Islet precursor cell (in vitro differentiated cells): Measurements from ENCODE around the gene ZSWIM5.
"Not testable (repeated sequence)": the region's sequence is repeated elsewhere in the genome, so short reads cannot be mapped to it uniquely, and the experiment has no call there.

Experiments
- DNase-seq: peaks from one replicate; pipeline ENCODE4 v3.0.0-alpha.2; 2018

ZSWIM5 gene

DNA sequence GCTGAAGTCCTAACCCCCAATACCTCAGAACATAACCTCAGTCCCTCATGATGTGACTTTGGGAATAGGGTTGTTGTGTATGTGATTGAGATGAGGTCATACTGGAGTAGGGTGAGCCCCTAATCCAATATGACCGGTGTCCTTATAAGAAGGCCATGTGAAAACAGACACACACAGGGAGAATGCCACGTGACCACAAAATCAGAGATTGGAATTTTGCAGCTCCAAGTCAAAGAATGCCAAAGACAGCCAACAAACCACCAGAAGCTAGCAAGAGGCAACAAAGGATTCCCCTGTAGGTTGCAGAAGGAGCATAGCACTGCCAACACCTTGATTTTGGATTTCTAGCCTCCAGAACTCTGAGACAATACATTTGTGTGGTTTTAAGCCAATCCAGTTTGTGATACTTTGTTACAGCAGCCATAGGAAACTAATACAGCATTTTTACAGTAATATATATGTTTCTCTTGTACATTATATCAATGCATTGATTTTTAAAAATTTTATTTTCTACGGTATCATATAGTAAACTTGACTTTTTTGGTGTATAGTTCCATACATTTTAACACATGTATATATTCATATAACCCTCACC, 5.4 kb downstream of the ZSWIM5 start:
- peak; percentile 70 for DNase-seq

DNA sequence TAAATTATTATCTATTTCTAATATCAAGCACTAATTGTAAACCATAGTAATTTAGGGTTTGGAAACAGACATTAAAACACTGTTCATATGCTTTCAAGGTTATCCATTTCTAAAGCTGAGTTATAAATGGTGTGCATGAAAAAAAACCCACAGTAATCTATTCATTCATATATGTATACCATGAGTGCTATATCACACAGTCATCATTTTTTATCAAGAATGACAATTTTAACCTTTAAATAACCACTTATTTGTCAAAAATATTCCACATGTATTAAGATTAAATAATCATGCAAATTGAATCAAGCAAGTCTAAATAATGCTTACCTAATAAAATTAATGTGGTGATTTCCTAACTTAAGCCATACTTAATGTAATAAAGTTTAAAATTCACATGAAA, 6.0 kb downstream of the ZSWIM5 start:
- no peak for DNase-seq

DNA sequence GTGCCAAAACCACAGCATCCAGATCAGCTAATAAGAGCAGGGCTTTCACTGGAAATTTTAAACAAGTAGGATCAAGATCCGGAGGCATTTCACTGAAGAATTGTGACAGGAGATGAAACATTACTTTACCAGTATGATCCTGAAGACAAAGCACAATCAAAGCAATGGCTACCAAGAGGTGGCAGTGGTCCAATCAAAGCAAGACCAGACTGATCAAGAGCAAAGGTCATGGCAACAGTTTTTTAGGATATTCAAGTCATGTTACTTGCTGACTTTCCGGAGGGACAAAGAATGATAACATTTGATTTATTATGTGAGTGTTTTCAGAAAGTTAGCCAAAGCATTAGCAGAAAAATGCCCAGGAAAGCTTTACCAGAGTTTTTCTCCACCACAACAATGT, 8.2 kb downstream of the ZSWIM5 start:
- DNase-seq: no peak

DNA sequence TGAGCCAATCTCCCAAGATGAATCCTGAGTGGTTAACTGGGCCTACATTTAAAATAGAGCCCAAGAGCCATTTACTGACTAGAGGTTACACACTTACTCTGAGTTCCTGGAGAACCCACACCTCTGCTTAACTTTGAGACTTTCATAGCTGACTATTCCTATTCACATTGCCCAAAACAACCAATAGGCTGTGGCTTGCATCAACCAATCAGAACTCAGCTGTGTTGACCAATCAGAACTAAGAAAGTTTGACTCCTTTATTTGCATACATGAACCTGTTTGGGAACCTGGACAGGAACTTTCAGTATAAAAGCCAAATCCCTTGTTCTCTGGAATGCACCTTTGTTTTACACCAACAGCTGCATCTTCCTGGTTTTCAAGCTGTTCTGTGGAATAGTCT, 9.5 kb downstream of the ZSWIM5 start:
- DNase-seq: no peak

DNA sequence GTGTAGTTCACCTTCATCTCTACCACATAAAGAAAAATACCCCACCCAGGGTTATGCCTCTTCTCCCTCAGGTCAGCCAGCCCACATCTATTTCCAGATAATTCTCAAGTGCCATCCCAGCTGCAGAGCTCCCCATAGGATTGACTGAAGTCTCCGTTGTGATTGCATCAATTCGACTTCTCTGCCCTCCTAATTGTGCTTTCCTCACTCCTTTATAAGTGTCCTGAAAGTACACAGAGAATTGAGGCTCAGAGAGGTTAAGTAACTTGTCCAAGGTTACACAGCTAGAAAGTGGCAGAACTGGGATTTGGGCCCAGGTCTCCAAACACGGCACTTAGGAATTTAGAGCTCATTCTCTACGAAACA, 15.0 kb downstream of the ZSWIM5 start:
- DNase-seq: no peak

DNA sequence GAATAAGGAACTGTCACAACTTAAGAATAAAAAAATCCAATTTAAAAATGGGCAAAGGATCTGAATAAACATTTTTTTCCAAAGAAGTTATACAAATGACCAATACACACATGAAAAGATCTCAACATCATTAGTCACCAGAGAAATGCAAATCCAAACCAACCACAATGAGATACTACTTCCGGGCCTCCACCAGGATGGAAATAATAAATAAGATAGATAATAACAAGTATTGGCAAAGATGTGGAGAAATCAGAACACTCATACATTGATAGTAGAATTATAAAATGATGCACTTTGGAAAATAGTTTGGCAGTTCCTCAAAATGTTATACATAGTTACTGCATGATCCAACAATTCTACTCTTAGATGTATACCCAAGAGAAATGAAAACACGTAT, 18.7 kb downstream of the ZSWIM5 start:
- DNase-seq: no peak

DNA sequence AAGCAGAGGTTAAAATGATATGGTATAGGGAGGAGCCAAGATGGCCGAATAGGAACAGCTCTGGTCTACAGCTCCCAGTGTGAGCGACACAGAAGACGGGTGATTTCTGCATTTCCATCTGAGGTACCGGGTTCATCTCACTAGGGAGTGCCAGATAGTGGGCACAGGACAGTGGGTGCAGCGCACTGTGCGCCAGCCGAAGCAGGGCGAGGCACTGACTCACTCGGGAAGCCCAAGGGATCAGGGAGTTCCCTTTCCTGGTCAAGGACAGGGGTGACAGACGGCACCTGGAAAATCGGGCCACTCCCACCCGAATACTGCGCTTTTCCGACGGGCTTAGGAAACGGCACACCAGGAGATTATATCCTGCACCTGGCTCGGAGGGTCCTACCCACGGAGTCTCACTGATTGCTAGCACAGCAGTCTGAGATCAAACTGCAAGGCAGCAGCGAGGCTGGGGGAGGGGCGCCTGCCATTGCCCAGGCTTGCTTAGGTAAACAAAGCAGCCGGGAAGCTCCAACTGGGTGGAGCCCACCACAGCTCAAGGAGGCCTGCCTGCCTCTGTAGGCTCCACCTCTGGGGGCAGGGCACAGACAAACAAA, 26.4 kb downstream of the ZSWIM5 start:
- not testable (repeated sequence) for DNase-seq

DNA sequence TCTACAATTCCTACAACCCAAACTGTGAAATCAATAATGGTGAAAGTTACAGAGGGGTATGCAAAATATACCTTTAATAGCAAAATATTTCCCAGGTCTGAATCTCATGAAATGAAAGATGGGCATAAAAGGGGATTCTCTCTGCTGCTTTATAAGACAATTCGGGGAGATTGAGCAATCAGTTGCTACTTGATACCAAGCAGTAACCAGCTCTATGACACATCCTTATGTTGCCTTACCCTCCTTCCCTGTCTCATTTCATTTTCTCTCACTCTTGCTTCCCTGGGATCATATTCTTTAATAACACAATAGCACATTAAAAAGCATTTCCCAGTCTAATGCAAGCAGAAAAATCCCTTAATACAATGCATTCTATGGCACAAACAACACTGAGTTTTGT, 29.0 kb downstream of the ZSWIM5 start:
- no peak for DNase-seq

DNA sequence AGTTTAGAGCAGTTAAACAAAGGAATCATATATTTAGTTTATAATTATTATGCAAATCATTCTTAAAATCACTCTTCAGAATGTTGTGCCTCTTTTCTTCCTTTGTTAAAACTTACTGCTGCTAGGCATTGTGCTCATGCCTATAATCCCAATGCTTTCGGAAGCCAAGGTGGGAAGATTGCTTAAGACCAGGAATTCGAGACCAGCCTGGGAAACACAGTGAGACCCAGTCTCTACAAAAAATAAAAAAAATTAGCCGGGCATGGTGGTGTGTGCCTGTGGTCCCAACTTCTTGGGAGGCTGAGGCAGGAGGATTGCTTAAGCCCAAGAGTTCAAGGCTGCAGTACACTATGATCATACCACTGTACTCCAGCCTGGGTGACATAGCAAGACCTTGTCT, 33.6 kb downstream of the ZSWIM5 start:
- no peak for DNase-seq

DNA sequence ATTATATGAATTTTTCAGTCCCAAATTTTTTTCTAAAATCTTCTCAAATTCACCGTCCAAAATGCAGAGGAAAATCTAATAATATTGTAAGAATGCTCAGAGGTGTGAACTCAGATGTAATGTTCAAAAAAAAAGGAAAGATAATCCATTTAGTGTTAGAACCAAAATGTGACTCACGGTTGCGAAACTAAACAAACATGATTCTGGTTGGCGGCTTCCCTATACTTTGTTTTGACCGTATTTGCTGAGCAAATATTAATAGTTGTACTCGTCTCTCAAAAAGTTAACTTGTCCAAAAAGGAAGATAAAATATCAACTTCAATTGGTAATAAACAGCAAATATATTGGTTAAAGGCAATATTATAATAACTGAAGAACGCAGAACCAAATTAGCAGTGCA, 34.4 kb downstream of the ZSWIM5 start:
- DNase-seq: no peak

DNA sequence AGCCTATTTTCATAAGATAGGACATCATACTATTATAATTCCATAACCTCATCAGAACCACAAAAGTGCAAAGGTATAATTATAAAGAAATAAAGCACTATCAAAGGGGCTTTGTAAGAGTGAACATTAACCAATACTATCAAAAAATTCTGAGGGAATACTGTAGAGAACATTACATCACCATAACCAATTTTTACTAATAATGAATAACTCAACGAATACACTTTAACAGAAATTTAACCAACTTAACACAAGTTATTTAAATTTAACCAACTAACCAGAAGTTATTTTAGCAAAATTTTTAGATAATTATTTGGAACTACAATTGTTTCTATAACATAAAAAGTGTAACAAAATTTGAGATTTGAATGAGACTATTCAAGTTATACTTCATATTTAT, 34.8 kb downstream of the ZSWIM5 start:
- DNase-seq: no peak

DNA sequence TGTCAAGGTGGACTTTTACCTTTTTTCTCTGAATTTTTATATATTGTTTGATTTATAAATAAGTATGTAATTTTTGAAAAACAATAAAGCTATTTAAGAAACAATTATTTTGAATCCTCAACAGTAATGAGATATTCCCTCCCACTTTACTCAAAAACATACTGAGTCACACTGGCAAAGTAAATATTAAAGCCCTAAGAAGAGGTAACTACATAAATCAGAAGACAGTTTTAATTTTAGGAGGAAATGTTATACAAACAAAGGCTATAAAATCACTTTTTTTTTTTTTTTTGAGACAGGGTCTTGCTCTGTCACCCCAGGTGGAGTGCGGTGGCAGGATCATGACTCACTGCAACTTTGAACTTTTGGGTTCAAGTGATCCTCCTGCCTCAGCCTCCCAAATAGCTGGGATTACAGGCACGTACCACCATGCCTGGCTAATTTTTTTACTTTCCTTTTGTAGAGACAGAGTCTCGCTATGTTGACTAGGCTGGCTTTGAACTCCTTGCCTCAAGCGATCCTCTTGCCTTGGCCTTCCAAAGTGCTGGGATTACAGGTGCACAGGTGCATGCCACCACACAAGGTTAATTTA, 36.2 kb downstream of the ZSWIM5 start:
- no peak for DNase-seq

DNA sequence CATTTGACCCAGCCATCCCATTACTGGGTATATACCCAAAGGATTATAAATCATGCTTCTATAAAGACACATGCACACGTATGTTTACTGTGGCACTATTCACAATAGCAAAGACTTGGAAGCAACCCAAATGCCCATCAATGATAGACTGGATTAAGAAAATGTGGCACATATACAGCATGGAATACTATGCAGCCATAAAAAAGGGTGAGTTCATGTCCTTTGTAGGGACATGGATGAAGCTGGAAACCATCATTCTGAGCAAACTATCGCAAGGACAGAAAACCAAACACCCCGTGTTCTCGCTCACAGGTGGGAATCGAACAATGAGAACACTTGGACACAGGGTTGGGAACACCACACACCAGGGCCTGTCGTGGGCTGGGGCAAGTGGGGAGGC, 38.5 kb downstream of the ZSWIM5 start:
- not testable (repeated sequence) for DNase-seq

DNA sequence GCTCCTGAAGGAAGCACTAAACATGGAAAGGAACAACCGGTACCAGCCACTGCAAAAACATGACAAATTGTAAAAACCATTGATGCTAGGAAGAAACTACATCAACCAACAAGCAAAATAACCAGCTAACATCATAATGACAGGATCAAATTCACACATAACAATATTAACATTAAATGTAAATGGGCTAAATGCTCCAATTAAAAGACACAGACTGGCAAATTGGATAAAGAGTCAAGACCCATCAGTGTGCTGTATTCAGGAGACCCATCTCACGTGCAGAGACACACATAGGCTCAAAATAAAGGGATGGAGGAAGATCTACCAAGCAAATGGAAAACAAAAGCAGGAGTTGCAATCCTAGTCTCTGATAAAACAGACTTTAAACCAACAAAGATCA, 42.1 kb downstream of the ZSWIM5 start:
- DNase-seq: not testable (repeated sequence)

DNA sequence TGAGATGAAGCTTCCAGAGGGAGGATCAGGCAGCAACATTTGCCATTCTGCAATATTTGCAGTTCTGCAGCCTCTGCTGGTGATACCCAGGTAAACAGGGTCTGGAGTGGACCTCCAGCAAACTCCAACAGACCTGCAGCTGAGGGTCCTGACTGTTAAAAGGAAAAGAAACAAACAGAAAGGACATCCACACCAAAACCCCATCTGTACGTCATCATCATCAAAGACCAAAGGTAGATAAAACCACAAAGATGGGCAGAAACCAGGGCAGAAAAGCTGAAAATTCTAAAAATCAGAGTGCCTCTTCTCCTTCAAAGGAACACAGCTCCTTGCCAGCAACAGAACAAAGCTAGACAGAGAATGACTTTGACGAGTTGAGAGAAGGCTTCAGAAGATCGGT, 43.3 kb downstream of the ZSWIM5 start:
- not testable (repeated sequence) for DNase-seq

DNA sequence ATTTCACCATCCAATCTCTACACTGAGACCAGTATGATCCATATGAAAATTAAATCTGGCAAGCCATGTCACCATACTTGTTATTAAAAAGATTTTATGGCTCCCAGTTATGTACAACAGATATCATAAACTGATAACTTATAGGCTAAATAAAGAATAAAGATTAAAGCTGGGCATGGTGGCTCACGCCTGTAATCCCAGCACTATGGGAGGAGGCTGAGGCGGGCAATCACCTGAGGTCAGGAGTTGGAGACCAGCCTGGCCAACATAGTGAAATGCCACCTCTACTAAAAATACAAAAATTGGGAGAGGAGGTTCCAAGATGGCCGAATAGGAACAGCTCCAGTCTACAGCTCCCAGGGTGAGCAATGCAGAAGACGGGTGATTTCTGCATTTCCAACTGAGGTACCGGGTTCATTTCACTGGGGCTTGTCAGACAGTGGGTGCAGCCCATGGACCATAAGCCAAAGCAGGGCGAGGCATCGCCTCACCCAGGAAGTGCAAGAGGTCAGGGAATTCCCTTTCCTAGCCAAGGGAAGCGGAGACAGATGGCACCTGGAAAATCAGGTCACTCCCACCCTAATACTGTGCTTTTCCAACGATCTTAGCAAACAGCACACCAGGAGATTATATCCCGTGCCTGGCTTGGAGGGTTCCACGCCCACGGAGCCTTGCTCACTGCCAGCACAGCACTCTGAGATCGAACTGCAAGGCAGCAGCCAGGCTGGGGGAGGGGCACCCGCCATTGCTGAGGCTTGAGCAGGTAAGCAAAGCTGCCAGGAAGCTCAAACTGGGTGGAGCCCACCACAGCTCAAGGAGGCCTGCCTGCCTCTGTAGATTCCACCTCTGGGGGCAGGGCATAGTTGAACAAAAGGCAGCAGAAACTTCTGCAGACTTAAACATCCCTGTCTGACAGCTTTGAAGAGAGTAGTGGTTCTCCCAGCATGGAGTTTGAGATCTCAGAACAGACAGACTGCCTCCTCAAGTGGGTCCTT, 44.1 kb downstream of the ZSWIM5 start:
- not testable (repeated sequence) for DNase-seq

DNA sequence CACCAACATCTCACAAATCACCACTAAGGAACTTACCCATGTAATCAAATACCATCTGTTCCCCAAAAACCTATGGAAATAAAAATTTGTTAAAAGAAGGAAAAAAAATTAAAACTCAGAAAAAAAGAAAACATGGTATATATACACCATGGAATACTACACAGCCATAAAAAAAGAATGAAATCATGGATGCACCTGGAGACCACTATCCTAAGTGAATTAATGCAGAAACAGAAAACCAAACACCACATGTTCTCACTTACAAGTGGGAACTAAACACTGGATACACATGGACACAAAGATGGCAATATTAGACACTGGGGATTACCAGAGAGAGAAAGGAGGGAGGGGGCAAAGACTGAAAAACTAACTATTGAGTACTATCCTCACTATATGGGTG, 50.4 kb downstream of the ZSWIM5 start:
- no peak for DNase-seq

DNA sequence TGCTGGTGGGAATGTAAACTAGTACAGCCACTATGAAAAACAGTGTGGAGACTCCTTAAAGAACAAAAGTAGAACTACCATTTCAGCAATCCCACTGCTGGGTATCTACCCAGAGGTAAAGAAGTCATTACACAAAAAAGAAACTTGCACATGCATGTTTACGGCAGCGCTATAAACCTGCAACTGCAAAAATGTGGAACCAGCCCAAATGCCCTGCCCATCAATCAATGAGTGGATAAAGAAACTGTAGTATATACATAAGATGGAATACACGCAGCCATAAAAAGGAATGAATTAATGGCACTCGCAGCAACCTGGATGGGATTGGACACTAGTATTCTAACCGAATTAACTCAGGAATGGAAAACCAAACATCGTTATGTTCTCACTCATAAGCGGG, 51.0 kb downstream of the ZSWIM5 start:
- DNase-seq: no peak

DNA sequence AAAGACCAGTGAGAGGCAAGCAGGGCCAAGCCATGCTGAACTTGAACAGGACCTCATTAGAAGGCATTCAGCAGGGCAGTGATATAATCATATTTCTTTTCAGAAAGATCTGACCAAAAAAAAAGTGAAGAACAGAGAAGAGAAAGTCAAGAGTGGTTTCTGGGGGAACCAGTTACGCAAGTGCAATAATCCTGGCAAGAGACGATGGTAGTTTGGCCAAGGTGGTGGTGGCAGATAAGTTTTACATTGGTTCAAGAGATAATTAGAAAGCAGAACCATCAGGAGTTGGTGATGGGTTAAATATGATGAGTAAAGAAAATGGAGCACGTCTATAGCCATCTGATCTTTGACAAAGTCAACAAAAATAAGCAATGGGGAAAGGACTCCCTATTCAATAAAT, 54.3 kb downstream of the ZSWIM5 start:
- DNase-seq: no peak

DNA sequence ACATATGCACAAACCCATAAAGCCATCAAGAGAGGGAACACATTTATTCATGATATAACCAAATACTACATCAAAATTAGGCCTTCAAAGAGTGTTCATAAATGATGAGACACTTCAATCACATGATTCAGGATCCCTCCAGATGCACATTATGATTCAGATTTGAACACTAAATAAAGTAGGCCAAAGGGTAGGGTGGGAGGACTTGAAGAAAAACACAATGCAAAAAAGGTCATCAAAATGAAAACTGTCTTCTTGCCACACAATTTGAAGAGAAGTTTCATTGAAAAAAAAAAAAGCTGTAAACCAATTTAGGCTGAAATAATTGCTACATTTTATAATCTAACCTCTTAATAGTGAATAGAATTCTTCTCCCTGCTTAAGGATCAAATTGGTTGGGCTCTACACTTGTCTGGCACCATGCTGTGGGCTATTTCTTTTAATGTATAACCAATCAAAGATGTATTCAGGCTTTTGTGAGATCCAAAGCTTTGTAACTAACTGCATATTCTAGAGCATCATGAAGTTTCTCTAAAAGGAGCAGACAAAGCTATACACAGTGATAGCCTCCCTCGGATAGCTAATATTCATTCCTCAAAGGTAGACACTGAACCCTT, 58.1 kb downstream of the ZSWIM5 start:
- no peak for DNase-seq

DNA sequence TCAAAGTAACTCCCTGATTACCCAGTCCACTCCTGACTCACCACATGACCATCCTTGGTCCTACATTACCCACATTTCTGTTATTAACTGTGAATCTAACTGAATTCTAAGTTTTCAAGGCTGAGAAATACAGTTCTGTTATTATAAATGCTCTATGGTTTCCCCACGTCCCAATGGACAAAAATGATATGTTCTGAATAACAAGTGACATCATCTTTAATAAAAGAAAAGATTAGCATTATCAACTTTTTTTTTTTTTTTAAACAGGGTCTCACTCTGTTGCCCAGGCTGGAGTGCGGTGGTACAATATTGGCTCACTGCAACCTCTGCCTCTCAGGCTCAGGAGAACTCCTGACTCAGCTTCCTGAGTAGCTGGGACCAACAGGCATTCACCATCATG, 59.6 kb downstream of the ZSWIM5 start:
- DNase-seq: no peak

DNA sequence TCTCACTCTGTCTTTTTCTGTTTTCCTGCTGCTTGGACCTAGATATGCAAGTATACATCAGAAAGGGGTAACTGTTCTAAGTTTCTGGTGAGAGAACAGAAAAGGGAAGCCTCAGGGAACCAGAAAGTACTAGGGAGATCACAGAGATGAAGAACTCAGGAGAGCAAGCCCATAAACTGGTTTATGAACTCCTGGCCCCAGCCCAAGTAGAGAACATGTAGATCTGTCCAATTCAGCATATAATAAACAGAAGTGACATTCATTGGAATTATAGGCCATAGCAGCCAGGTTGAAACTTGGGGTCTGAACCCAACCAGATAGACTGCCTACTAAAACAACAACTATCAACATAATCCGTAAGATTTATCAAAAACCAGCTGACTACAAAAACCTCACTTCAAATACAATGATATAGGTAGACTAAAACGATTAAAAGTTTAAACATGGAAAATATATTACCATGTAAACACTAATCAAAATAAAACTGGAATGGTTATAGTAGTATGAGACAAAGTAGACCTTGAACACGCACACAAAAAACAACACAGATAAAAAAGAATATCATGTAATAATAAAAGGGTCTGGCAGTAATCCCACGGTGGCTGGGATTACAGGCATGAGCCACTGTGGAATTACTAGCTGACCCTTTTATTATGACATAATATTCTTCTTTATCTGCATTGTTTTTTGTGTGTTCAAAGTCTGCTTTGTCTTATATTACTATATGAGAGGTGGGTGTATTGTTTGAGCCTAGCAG, 65.0 kb downstream of the ZSWIM5 start:
- DNase-seq: no peak

DNA sequence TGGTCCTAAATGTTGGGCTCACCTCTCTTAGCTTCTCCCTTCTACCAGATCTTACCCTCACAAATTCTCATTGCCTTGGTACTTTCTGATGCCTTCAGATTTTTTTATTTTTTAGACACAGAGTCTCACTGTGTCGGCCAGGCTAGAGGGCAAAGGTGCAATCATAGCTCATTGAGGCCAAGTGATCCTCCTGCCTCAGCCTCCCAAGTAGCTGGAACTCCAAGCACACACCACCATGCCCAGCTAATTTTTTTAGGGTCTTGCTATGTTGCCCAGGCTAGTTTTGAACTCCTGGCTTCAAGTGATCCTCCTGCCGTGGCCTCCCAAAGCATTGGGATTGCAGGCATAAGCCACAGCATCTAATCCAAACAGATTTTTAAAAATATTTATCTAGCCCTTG, 69.4 kb downstream of the ZSWIM5 start:
- no peak for DNase-seq
